ENCODE measurements around the gene ARHGEF17.

The ARHGEF17 gene

DNA sequence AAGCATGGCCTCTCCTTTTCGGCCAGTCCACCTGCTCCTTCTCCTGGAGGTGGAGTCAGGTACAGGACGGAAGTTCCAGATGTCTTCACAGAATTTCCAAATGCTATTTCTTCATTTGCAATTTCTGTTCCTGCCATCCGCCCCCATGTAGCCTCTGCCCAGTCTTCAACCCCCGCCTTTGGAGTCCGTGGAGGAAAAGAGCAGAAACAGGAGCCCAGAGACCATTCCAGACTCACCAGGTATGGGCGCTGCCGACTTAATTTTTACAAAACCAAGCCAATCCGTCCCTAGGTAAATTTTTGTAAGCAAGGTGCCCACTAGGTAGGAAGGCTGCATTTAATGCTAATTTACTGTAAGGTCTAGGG, 97.1 kb downstream of the ARHGEF17 start:
- no peak overlapping the region for H3K9ac ChIP-seq (ENCODE audit: low read length)
- H4K91ac ChIP-seq (ENCODE audit: low read depth, low read length), result no peak overlapping the region
- H3K4me2 ChIP-seq (ENCODE audit: low read length), result no peak overlapping the region
- H3K27ac ChIP-seq (ENCODE audit: low read depth, low read length), result no peak overlapping the region
- H3K36me3 ChIP-seq (ENCODE audit: control insufficient read depth in 1 of 2, insufficient read depth in 2 of 2, low read length in 2 of 2), result peaks cover 23 to 27% of the 10 kb centered on the region in 2 experiments
- H3K4me3 ChIP-seq (ENCODE audit: low read depth, low read length), result no peak overlapping the region
- no CpG with 5 or more reads among the region's 8 CpGs for WGBS (ENCODE audit: extremely low coverage, insufficient coverage, insufficient read length)
- H4K12ac ChIP-seq (ENCODE audit: low read depth, low read length), result no peak overlapping the region
- peaks cover 4 to 8% of the 10 kb centered on the region in 2 experiments for H3K4me1 ChIP-seq (ENCODE audit: control insufficient read depth in 1 of 2, insufficient read depth in 2 of 2, low read length in 2 of 2)
- H2BK12ac ChIP-seq (ENCODE audit: low read length), result no peak overlapping the region
- H2BK5ac ChIP-seq (ENCODE audit: low read depth, low read length, poor library complexity), result no peak overlapping the region
- no peak overlapping the region for H2AK5ac ChIP-seq (ENCODE audit: low read length)
- H3K14ac ChIP-seq (ENCODE audit: low read length), result no peak overlapping the region
- no peak overlapping the region for H3K23ac ChIP-seq (ENCODE audit: low read length)
- no peak overlapping the region for H3K18ac ChIP-seq (ENCODE audit: low read length)
- H2BK120ac ChIP-seq (ENCODE audit: insufficient read depth, low read length, poor library complexity), result no peak overlapping the region
- no peak overlapping the region for H2AFZ ChIP-seq (ENCODE audit: insufficient read depth, low read length, poor library complexity)
- no peak overlapping the region for H3K4ac ChIP-seq (ENCODE audit: low read depth, low read length)
- peaks cover 2% of the 10 kb centered on the region for H3K79me2 ChIP-seq (ENCODE audit: control insufficient read depth, insufficient read depth, low read length, poor library complexity)
- peaks cover 2% of the 10 kb centered on the region for H3K9me3 ChIP-seq (ENCODE audit: insufficient read depth, low read depth, low read length)
- peaks cover 6% of the 10 kb centered on the region for H3K79me1 ChIP-seq (ENCODE audit: low read length)
- no peak overlapping the region for H4K8ac ChIP-seq (ENCODE audit: low read depth, low read length)
- no peaks in the 10 kb centered on the region for H3K27me3 ChIP-seq (ENCODE audit: insufficient read depth, low read length)
- no peak for DNase-seq

DNA sequence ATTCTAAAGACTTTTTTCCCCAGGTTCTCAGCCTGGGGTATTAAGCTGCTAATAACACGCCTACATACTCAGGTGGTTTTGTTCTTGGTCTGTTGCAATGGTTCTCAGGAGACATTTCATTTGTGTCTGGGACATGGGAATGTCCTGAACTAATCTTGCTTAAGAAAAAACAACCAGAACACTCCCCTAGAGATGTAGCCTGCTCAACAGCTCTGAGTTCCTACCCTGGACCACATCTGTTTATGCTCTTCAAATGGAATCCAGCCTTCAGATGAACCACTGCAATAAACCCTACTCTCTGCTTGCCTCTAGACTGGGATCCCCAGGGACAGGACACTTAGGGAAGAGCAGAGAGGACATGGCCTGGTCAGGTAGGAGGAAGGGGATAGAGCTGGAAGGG, 98.1 kb downstream of the ARHGEF17 start:
- Histone ChIP-seq H4K91ac (ENCODE audit: low read depth, low read length) (no peak overlapping the region), H3K18ac (ENCODE audit: low read length) (no peak overlapping the region), H3K23ac (ENCODE audit: low read length) (no peak overlapping the region), H2BK5ac (ENCODE audit: low read depth, low read length, poor library complexity) (no peak overlapping the region), H2BK120ac (ENCODE audit: insufficient read depth, low read length, poor library complexity) (no peak overlapping the region), H4K8ac (ENCODE audit: low read depth, low read length) (no peak overlapping the region), H3K27me3 (ENCODE audit: insufficient read depth, low read length) (no peaks in the 10 kb centered on the region), H3K79me1 (ENCODE audit: low read length) (peaks cover 6% of the 10 kb centered on the region), H2BK12ac (ENCODE audit: low read length) (no peak overlapping the region), H3K9ac (ENCODE audit: low read length) (no peak overlapping the region), H3K4me2 (ENCODE audit: low read length) (no peak overlapping the region), H3K4me3 (ENCODE audit: low read depth, low read length) (no peak overlapping the region), H4K12ac (ENCODE audit: low read depth, low read length) (no peak overlapping the region), H3K79me2 (ENCODE audit: control insufficient read depth, insufficient read depth, low read length, poor library complexity) (peaks cover 2% of the 10 kb centered on the region), H3K4me1 (ENCODE audit: control insufficient read depth in 1 of 2, insufficient read depth in 2 of 2, low read length in 2 of 2) (peaks cover 4 to 8% of the 10 kb centered on the region in 2 experiments), H2AFZ (ENCODE audit: insufficient read depth, low read length, poor library complexity) (no peak overlapping the region), H3K36me3 (ENCODE audit: control insufficient read depth in 1 of 2, insufficient read depth in 2 of 2, low read length in 2 of 2) (peaks cover 23 to 27% of the 10 kb centered on the region in 2 experiments), H3K27ac (ENCODE audit: low read depth, low read length) (no peak overlapping the region), H3K4ac (ENCODE audit: low read depth, low read length) (no peak overlapping the region), H3K9me3 (ENCODE audit: insufficient read depth, low read depth, low read length) (peaks cover 2% of the 10 kb centered on the region), H2AK5ac (ENCODE audit: low read length) (no peak overlapping the region), H3K14ac (ENCODE audit: low read length) (no peak overlapping the region)
- WGBS (ENCODE audit: extremely low coverage, insufficient coverage, insufficient read length), result no CpG with 5 or more reads among the region's 1 CpG
- no peak for DNase-seq

DNA sequence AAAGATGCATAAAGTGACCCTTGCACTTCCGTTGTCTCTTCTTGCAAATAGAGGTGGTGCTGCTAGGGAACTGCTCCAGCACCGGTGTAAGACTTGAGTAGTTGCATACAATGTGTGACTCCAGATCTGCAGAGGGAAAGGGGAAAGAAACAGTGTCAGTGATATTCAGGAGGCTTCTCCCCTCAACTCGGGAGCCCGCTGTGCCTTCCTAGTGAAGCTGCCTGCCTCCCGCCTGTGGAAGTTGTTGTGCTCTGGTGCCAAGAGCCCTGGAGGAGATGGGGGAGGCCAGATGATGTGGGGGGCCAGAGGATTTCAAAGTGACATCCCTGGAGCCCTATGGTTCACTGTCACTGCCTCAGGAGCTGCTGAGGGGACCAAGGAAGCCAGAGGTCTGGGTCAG, 98.5 kb downstream of the ARHGEF17 start:
- Histone ChIP-seq H3K79me2 (ENCODE audit: control insufficient read depth, insufficient read depth, low read length, poor library complexity) (peaks cover under 1% of the 10 kb centered on the region), H3K18ac (ENCODE audit: low read length) (no peak overlapping the region), H3K27ac (ENCODE audit: low read depth, low read length) (no peak overlapping the region), H3K9me3 (ENCODE audit: insufficient read depth, low read depth, low read length) (peaks cover 2% of the 10 kb centered on the region), H3K14ac (ENCODE audit: low read length) (no peak overlapping the region), H3K23ac (ENCODE audit: low read length) (no peak overlapping the region), H3K27me3 (ENCODE audit: insufficient read depth, low read length) (no peaks in the 10 kb centered on the region), H2BK120ac (ENCODE audit: insufficient read depth, low read length, poor library complexity) (no peak overlapping the region), H3K4ac (ENCODE audit: low read depth, low read length) (no peak overlapping the region), H3K79me1 (ENCODE audit: low read length) (peaks cover 2% of the 10 kb centered on the region), H2AFZ (ENCODE audit: insufficient read depth, low read length, poor library complexity) (no peak overlapping the region), H3K9ac (ENCODE audit: low read length) (no peak overlapping the region), H4K8ac (ENCODE audit: low read depth, low read length) (no peak overlapping the region), H3K36me3 (ENCODE audit: control insufficient read depth in 1 of 2, insufficient read depth in 2 of 2, low read length in 2 of 2) (peaks cover 23 to 28% of the 10 kb centered on the region in 2 experiments), H3K4me3 (ENCODE audit: low read depth, low read length) (no peak overlapping the region), H3K4me1 (ENCODE audit: control insufficient read depth in 1 of 2, insufficient read depth in 2 of 2, low read length in 2 of 2) (peaks cover under 1 to 3% of the 10 kb centered on the region in 2 experiments), H3K4me2 (ENCODE audit: low read length) (no peak overlapping the region), H4K12ac (ENCODE audit: low read depth, low read length) (no peak overlapping the region), H2BK12ac (ENCODE audit: low read length) (no peak overlapping the region), H2AK5ac (ENCODE audit: low read length) (no peak overlapping the region), H4K91ac (ENCODE audit: low read depth, low read length) (no peak overlapping the region), H2BK5ac (ENCODE audit: low read depth, low read length, poor library complexity) (no peak overlapping the region)
- no peak for DNase-seq
- WGBS (ENCODE audit: extremely low coverage, insufficient coverage, insufficient read length), result no CpG with 5 or more reads among the region's 5 CpGs

DNA sequence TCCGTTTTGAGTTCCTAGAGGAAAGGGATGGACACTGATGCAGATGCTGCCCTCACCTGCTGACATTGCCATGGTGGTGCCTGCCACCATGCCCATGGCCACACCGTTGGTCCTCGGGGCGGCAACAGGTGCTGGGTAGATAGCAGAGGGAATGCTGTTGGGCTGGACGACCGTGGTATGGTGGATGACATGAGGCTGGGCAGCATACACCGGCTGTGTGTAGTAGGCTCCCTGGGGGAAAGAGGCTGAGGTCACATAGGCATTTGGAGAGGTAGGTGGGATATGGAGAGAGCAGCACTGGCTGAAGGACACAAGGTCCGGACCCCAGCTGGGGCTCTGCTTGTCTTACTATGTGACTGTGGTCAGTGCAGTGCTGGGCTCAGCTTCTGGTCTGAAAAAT, 101.4 kb downstream of the ARHGEF17 start:
- Histone ChIP-seq H3K4ac (ENCODE audit: low read depth, low read length) (no peak overlapping the region), H3K4me3 (ENCODE audit: low read depth, low read length) (no peak overlapping the region), H3K18ac (ENCODE audit: low read length) (no peak overlapping the region), H3K27ac (ENCODE audit: low read depth, low read length) (no peak overlapping the region), H4K8ac (ENCODE audit: low read depth, low read length) (no peak overlapping the region), H3K4me1 (ENCODE audit: control insufficient read depth in 1 of 2, insufficient read depth in 2 of 2, low read length in 2 of 2) (no peaks in the 10 kb centered on the region), H3K9ac (ENCODE audit: low read length) (no peak overlapping the region), H3K14ac (ENCODE audit: low read length) (no peak overlapping the region), H4K12ac (ENCODE audit: low read depth, low read length) (no peak overlapping the region), H2BK120ac (ENCODE audit: insufficient read depth, low read length, poor library complexity) (no peak overlapping the region), H4K91ac (ENCODE audit: low read depth, low read length) (no peak overlapping the region), H3K23ac (ENCODE audit: low read length) (no peak overlapping the region), H2BK12ac (ENCODE audit: low read length) (no peak overlapping the region), H3K79me2 (ENCODE audit: control insufficient read depth, insufficient read depth, low read length, poor library complexity) (no peaks in the 10 kb centered on the region), H3K36me3 (ENCODE audit: control insufficient read depth in 1 of 2, insufficient read depth in 2 of 2, low read length in 2 of 2) (peaks cover 17 to 28% of the 10 kb centered on the region in 2 experiments), H2BK5ac (ENCODE audit: low read depth, low read length, poor library complexity) (no peak overlapping the region), H2AK5ac (ENCODE audit: low read length) (no peak overlapping the region), H3K79me1 (ENCODE audit: low read length) (no peaks in the 10 kb centered on the region), H3K4me2 (ENCODE audit: low read length) (no peak overlapping the region), H2AFZ (ENCODE audit: insufficient read depth, low read length, poor library complexity) (no peak overlapping the region), H3K27me3 (ENCODE audit: insufficient read depth, low read length) (no peaks in the 10 kb centered on the region), H3K9me3 (ENCODE audit: insufficient read depth, low read depth, low read length) (peaks cover 2% of the 10 kb centered on the region)
- no peak for DNase-seq
- no CpG with 5 or more reads among the region's 8 CpGs for WGBS (ENCODE audit: extremely low coverage, insufficient coverage, insufficient read length)
